GM12878 (cell line): ENCODE results near the gene KDM8. TPM values are rescaled to one million over a fixed set of nuclear protein-coding genes. Genes with fewer than 3 reads are reported as not detected.

Experiments used
- ATAC-seq: fragments of 200-7000 bp; cut with Tn5 transposase; 3 replicates; pipeline ENCODE4 v1.9.1; 2020; ENCODE audit warnings: mild to moderate bottlenecking, moderate library complexity
- BruUV-seq: library from RNA; stranded (reverse); fragments of 400-500 nt; replicated peaks from 2 replicates; lab custom pipeline; 2021; lab: Mats Ljungman, UMichigan
- CTCF ChIA-PET: fragments of 300-600 bp; sonication (Branson Sonifier 250); formaldehyde crosslinking; extraction: SDS; loops from one replicate; lab custom pipeline; 2021; ENCODE audit warnings: inconsistent platforms; lab: Yijun Ruan, JAX
- POLR2A ChIA-PET: fragments of 350-600 bp; formaldehyde crosslinking; extraction: SDS; loops from one replicate; lab custom pipeline; 2021; ENCODE audit warnings: inconsistent platforms; lab: Charles Lee
- RAD21 ChIA-PET: fragments of 300-600 bp; sonication (Branson Sonifier 250); formaldehyde crosslinking; loops from one replicate; lab custom pipeline; 2023; ENCODE audit warnings: antibody characterized with exemption; ENCODE audit not compliant: unreplicated experiment; lab: Charles Lee
- SMC1A ChIA-PET: fragments of 300-600 bp; sonication (Branson Sonifier 250); formaldehyde crosslinking; loops from one replicate; lab custom pipeline; 2023; ENCODE audit not compliant: unreplicated experiment, uncharacterized antibody; lab: Charles Lee
- DNase-seq: peaks from one replicate; pipeline ENCODE4 v3.0.0-alpha.2; 2011; ENCODE audit warnings: low read depth, low spot score
- FAIRE-seq: peaks from 3 replicates; lab custom pipeline; 2011; peaks lifted over from hg19 to GRCh38; lab: Jason Lieb, UNC
- H2AFZ ChIP-seq: 2 replicates; pipeline ENCODE4 v1.6.0; 2011; ENCODE audit warnings: low read depth, low read length, control low read depth; ENCODE audit not compliant: control insufficient read depth
- H3K27ac ChIP-seq: 2 replicates; pipeline ENCODE4 v1.5.1; 2011; ENCODE audit warnings: control low read depth; ENCODE audit not compliant: control insufficient read depth, insufficient read depth
- H3K27me3 ChIP-seq, 2 experiments: replicated peaks in 1 of 2; 2 replicates each; pipeline versions ENCODE4 v1.6.0 to v1.6.1; 2011; ENCODE audit warnings: low read length in 1 of 2; ENCODE audit not compliant: control insufficient read depth in 2 of 2, insufficient read depth in 2 of 2
- H3K36me3 ChIP-seq, 2 experiments: 2 replicates each; pipeline ENCODE4 v1.5.1; 2011; ENCODE audit warnings: low read length in 1 of 2; ENCODE audit not compliant: control insufficient read depth in 2 of 2, insufficient read depth in 2 of 2
- H3K4me1 ChIP-seq: 2 replicates; pipeline ENCODE4 v1.6.1; 2011; ENCODE audit warnings: mild to moderate bottlenecking, low read length, moderate library complexity, mixed read lengths; ENCODE audit not compliant: control insufficient read depth, insufficient read depth
- H3K4me2 ChIP-seq: 2 replicates; pipeline ENCODE4 v1.6.0; 2011; ENCODE audit warnings: control low read depth; ENCODE audit not compliant: control insufficient read depth, insufficient read depth
- H3K4me3 ChIP-seq: fragments of 200-600 bp; sonication (generic); 2 replicates; pipeline ENCODE4 v1.5.1; 2016
- H3K79me2 ChIP-seq: 2 replicates; pipeline ENCODE4 v1.6.0; 2011; ENCODE audit warnings: low read length; ENCODE audit not compliant: control insufficient read depth, insufficient read depth
- H3K9ac ChIP-seq: 2 replicates; pipeline ENCODE4 v1.8.0; 2011; ENCODE audit warnings: low read length, control low read depth, mixed read lengths; ENCODE audit not compliant: control insufficient read depth, insufficient read depth
- H3K9me3 ChIP-seq: replicated peaks from 3 replicates; pipeline ENCODE4 v1.5.1; 2011; ENCODE audit warnings: mild to moderate bottlenecking, low read length; ENCODE audit not compliant: control insufficient read depth, insufficient read depth
- H4K20me1 ChIP-seq: 2 replicates; pipeline ENCODE4 v1.6.0; 2011; ENCODE audit not compliant: control insufficient read depth, insufficient read depth
- ASH2L ChIP-seq: fragments of 300-600, 200-600 bp; sonication (generic); IDR thresholded peaks from 2 replicates; pipeline ENCODE4 v1.6.1; 2017; ENCODE audit warnings: low read depth, mild to moderate bottlenecking, borderline replicate concordance
- CBX5 ChIP-seq: sonication (generic); IDR thresholded peaks from 2 replicates; pipeline ENCODE4 v1.6.1; 2016; ENCODE audit warnings: low read depth, moderate library complexity, mild to moderate bottlenecking, inconsistent platforms
- CHD2 ChIP-seq: IDR thresholded peaks from 2 replicates; pipeline ENCODE4 v1.6.1; 2011; ENCODE audit warnings: low read depth, low read length, improper control_type of control experiment, borderline replicate concordance
- IRF4 ChIP-seq: IDR thresholded peaks from 2 replicates; pipeline ENCODE4 v1.6.1; 2011; ENCODE audit warnings: low read depth, low read length
- MEF2B ChIP-seq: fragments of 450-650 bp; IDR thresholded peaks from 2 replicates; pipeline ENCODE4 v1.6.1; 2018; ENCODE audit warnings: mild to moderate bottlenecking, moderate library complexity; ENCODE audit not compliant: partially characterized antibody, poor library complexity, severe bottlenecking
- MXI1 ChIP-seq: fragments of 150-350 bp; IDR thresholded peaks from 2 replicates; pipeline ENCODE4 v1.6.1; 2011; ENCODE audit warnings: low read depth, mild to moderate bottlenecking, inconsistent platforms, low read length, improper control_type of control experiment
- NR2C1 ChIP-seq: fragments of 450-650 bp; IDR thresholded peaks from 2 replicates; pipeline ENCODE4 v1.6.1; 2017; ENCODE audit warnings: antibody characterized with exemption, mild to moderate bottlenecking, moderate library complexity
- PKNOX1 ChIP-seq: fragments of 450-650 bp; IDR thresholded peaks from 2 replicates; pipeline ENCODE4 v1.6.1; 2016; ENCODE audit warnings: mild to moderate bottlenecking
- REST ChIP-seq: IDR thresholded peaks from 2 replicates; pipeline ENCODE4 v1.6.1; 2012; ENCODE audit warnings: mild to moderate bottlenecking, low read depth, low read length
- SMARCA5 ChIP-seq: fragments of 450-650 bp; IDR thresholded peaks from 2 replicates; pipeline ENCODE4 v1.6.1; 2017; ENCODE audit warnings: mild to moderate bottlenecking
- TBL1XR1 ChIP-seq: IDR thresholded peaks from 2 replicates; pipeline ENCODE4 v1.6.1; 2012; ENCODE audit warnings: low read depth, low read length, improper control_type of control experiment
- ZBED1 ChIP-seq: IDR thresholded peaks from 2 replicates; pipeline ENCODE4 v1.6.1; 2016; ENCODE audit warnings: borderline replicate concordance
- ZBTB11 ChIP-seq: fragments of 450-650 bp; formaldehyde crosslinking; IDR thresholded peaks from 2 replicates; pipeline ENCODE4 v1.5.0; 2022; ENCODE audit warnings: mild to moderate bottlenecking, missing genetic modification characterization
- ZNF24 ChIP-seq: fragments of 450-650 bp; IDR thresholded peaks from 2 replicates; pipeline ENCODE4 v1.6.1; 2017; ENCODE audit warnings: antibody characterized with exemption, mild to moderate bottlenecking
- WGBS: methylation state at CpG from one replicate; pipeline ENCODE4 v1.1.6; 2016; ENCODE audit warnings: low lambda C conversion rate; ENCODE audit not compliant: insufficient replicate concordance, insufficient coverage; ENCODE audit errors: missing lambda C conversion rate; 5-methylcytosine and 5-hydroxymethylcytosine counted together
- in situ Hi-C: fragments of 300-500 bp; cut with MboI; formaldehyde crosslinking; loops from 9 replicates; pipeline ENCODE4 v1.14.3; 2018; ENCODE audit warnings: mixed read lengths
- intact Hi-C: fragments of 100-400 bp; cut with micrococcal nuclease; formaldehyde crosslinking; loops from one replicate; pipeline ENCODE4 v1.14.2; 2022; ENCODE audit not compliant: unreplicated experiment
- polyA plus RNA-seq, 11 experiments: library from polyadenylated mRNA; depleted of rRNA in 4 of 11; unstranded in 6 of 11; stranded (reverse) in 5 of 11; fragments of >200 nt; fragmentation: Nextera tagmentation in 4 of 11; fragmentation: Illumina TruSeq in 1 of 11; extraction: Ambion mirVana in 4 of 11; extraction: Trizol in 1 of 11; gene quantifications; 1 replicate in 1 of 11; 2 replicates in 10 of 11; pipeline versions ENCODE4 v1.2.1 to v1.2.3, GENCODE V29; 2011 to 2016; ENCODE audit warnings: inconsistent platforms in 2 of 11, missing spikeins in 2 of 11, low read depth in 1 of 11
- total RNA-seq, 4 experiments: library from RNA; depleted of rRNA in 3 of 4; stranded (reverse); fragments of >200 nt in 3 of 4; fragmentation: Illumina TruSeq in 1 of 4; extraction: Trizol in 1 of 4; gene quantifications; 2 replicates each; pipeline versions ENCODE4 v1.2.1 to v1.2.3, GENCODE V29; 2013 to 2021

KDM8 gene
- total and polyA plus RNA-seq, 10 of the 15 experiments (the other 5 are each of a cell fraction or from before 2014, with no cell fraction given), result 0.79 to 8.9 (median 5.8) TPM

- TF ChIP-seq ZBTB11 (CRISPR knock-in tag), result no peak
- no peak for TF ChIP-seq TBL1XR1
- no peak for TF ChIP-seq ASH2L
- no peak for TF ChIP-seq SMARCA5
These were observed 50.2 kb downstream of the KDM8 start (continued) for GRCh38 chr16:27253526-27253930.

GRCh38 chr16:27254262-27254811 lies 51.0 kb downstream of the KDM8 start:
- WGBS, result 0% methylated on average over 3 of the region's 3 CpGs
- Histone ChIP-seq H3K27ac (peak overlapping the region; percentile 74), H3K4me3 (no peak overlapping the region; the same call in 1 of the 2 replicates), H3K9me3 (no peaks in the 10 kb centered on the region), H3K79me2 (peaks cover 5% of the 10 kb centered on the region), H3K4me1 (peaks cover 25% of the 10 kb centered on the region), H2AFZ (no peak overlapping the region), H3K36me3 (peaks cover 0 to 11% of the 10 kb centered on the region in 2 experiments; a peak in 2 of 4 replicates), H4K20me1 (no peaks in the 10 kb centered on the region), H3K4me2 (peak overlapping the region; percentile 78), H3K9ac (peak overlapping the region; percentile 24; the same call in 1 of the 2 replicates), H3K27me3 (no peaks in the 10 kb centered on the region)
- ATAC-seq (peak; percentile 92), DNase-seq (peak; percentile 70), FAIRE-seq (peak; percentile 92)
- no TSS peak for BruUV-seq
- ChIA-PET RAD21 (interaction anchor here (1.0 to 3.6 kb wide), 17 partner anchors 10 to 150 kb away, joined by 3 to 51 read pairs (median 7); partner anchors contain the start of gene NSMCE1), CTCF (interaction anchor here (0.7 to 3.5 kb wide), 16 partner anchors 10 to 121 kb away, joined by 3 to 38 read pairs (median 4); no protein-coding TSS in a partner anchor), POLR2A (interaction anchor here (0.6 to 5.6 kb wide), 16 partner anchors 9 to 154 kb away, joined by 3 to 79 read pairs (median 3); partner anchors contain the start of genes IL21R and NSMCE1), SMC1A (interaction anchor here (0.7 to 8.5 kb wide), 18 partner anchors 9 to 153 kb away, joined by 3 to 165 read pairs (median 6); partner anchors contain the start of genes IL21R and NSMCE1)
- intact Hi-C loops, result no loop called here
- in situ Hi-C loops, result no loop called here
- TF ChIP-seq ZNF24 (no peak), REST (no peak), MEF2B (peak; percentile 96), MXI1 (peak; percentile 30), NR2C1 (no peak), CBX5 (no peak), IRF4 (no peak), ZBED1 (0 out of 2 replicates have a peak, but pooled peaks have one; percentile 26), CHD2 (peak; percentile 69; the same call in 1 of the 2 replicates), PKNOX1 (peak; percentile 61)
